Mucosa of stomach (tissue), 1 donor: Measurements from ENCODE around the gene PTX4.

ENCODE experiments used
- H3K27me3 ChIP-seq: one replicate; pipeline ENCODE4 v1.7.0; 2013; ENCODE audit warnings: mild to moderate bottlenecking, low read length; ENCODE audit not compliant: control insufficient read depth, insufficient read depth
- H3K36me3 ChIP-seq: one replicate; pipeline ENCODE4 v1.7.0; 2013; ENCODE audit warnings: low read length; ENCODE audit not compliant: control insufficient read depth, insufficient read depth
- H3K4me1 ChIP-seq: one replicate; pipeline ENCODE4 v1.7.0; 2013; ENCODE audit warnings: mild to moderate bottlenecking, low read length; ENCODE audit not compliant: control insufficient read depth, insufficient read depth
- H3K4me3 ChIP-seq: one replicate; pipeline ENCODE4 v1.7.0; 2013; ENCODE audit warnings: low read length
- H3K9ac ChIP-seq: one replicate; pipeline ENCODE4 v1.7.0; 2013; ENCODE audit warnings: mild to moderate bottlenecking, low read length, moderate library complexity
- H3K9me3 ChIP-seq: one replicate; pipeline ENCODE4 v1.7.0; 2013; ENCODE audit warnings: mild to moderate bottlenecking, low read length, moderate library complexity; ENCODE audit not compliant: control insufficient read depth
- donor health status: Pancreatic carcinoma.

The PTX4 gene

DNA sequence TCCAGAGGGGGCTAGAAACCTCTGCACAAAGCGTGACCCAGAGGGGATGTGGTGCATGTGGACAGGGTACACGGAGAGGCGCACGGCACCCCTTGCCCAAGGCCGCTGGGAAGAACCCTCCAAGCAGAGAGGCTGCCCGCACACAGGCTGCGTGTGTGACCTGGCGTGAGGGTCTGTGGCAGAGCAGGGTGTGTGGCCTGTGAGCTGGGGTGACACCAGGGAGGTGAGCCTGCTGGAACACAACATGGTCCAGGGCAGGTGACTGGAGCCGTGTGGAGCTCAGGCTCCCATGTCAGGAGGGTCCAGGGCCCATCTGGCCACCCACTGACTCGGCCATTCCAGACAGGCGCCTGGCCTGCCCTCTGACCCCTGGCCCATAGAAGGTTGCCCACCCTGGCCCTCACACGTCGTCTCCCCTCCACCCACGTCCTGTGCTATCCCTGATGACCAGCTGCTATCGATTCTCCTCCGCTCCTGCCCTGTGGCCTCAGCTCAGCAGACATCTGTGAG lies 29.9 kb upstream of the PTX4 start:
- Histone ChIP-seq H3K27me3 (no peaks in the 10 kb centered on the region), H3K36me3 (no peaks in the 10 kb centered on the region), H3K4me3 (no peak overlapping the region), H3K9me3 (no peaks in the 10 kb centered on the region), H3K9ac (no peak overlapping the region), H3K4me1 (no peaks in the 10 kb centered on the region)

GRCh38 chr16:1514507-1514906 lies 25.8 kb upstream of the PTX4 start:
- no peak overlapping the region for H3K4me3 ChIP-seq
- no peaks in the 10 kb centered on the region for H3K4me1 ChIP-seq
- H3K36me3 ChIP-seq: no peaks in the 10 kb centered on the region
- H3K9ac ChIP-seq: no peak overlapping the region
- no peaks in the 10 kb centered on the region for H3K9me3 ChIP-seq
- H3K27me3 ChIP-seq: no peaks in the 10 kb centered on the region

DNA sequence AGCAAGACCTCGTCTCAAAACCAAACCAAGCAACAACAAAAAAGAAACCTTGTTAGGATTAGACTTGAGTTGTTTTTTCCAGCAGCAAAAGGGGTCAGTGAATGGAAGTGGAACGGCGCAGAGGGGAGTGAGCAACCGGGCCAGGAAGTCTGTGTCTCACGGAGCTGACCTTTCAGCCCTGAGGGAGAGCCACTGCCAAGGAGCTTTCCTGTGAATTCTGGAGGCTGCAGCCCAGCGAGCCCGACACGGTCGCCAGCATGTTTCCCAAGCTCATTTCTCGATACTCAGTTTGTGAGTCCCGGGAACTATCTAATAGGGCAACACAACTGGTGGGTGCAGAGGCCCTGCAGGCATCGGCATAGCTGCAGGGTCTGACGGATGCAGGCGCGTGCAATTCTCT lies 24.0 kb upstream of the PTX4 start:
- Histone ChIP-seq H3K36me3 (no peaks in the 10 kb centered on the region), H3K9me3 (no peaks in the 10 kb centered on the region), H3K4me3 (no peak overlapping the region), H3K27me3 (no peaks in the 10 kb centered on the region), H3K9ac (no peak overlapping the region), H3K4me1 (no peaks in the 10 kb centered on the region)

DNA sequence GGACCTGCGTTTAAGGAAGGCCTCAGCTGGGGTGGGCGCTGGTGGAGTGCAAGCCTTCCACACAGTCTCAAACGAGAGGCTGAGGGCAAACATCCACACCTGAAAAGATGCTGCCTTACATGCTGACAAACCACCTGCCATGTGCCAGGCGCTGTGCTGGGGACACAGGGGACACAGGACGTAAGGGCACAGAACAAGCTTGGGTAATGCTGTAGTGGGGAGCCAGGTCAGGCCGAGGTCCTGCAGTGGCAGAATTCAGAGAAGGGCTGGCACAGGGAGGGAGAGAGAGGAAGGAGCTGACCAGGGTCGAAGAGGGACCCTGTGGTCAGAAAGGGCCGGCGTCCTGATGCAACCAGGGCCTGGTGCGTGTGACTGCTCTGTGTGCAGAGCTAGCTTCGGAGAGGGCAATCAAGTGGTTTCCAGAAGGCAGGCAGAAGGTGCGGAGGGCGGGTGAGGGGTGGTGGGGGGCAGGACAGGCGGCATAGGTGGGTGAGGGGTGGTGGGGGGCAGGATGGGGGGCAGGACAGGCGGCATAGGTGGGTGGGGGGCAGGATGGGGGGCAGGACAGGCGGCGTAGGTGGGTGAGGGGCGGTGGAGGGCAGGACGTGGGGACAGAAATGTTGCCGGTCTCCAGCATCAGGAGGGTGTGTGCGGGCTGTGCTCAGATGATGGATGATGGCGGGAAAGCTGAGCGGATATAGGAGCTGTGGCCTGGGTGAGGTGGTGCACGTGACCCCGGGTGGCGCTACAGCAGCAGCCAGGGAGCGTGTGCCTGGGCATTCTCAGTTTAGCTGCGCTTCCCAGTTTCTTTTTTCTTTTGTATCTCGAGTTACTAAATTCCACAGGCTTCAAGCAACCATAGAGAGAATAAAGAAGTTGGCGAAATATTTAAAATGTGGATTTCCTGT lies 23.2 kb upstream of the PTX4 start:
- Histone ChIP-seq H3K9me3 (no peaks in the 10 kb centered on the region), H3K4me3 (no peak overlapping the region), H3K27me3 (no peaks in the 10 kb centered on the region), H3K4me1 (no peaks in the 10 kb centered on the region), H3K36me3 (no peaks in the 10 kb centered on the region), H3K9ac (no peak overlapping the region)

- Histone ChIP-seq H3K9me3 (no peaks in the 10 kb centered on the region), H3K4me1 (no peaks in the 10 kb centered on the region), H3K9ac (no peak overlapping the region), H3K27me3 (no peaks in the 10 kb centered on the region), H3K4me3 (no peak overlapping the region), H3K36me3 (no peaks in the 10 kb centered on the region)
Measured at GRCh38 chr16:1510941-1511351, 22.2 kb upstream of the PTX4 start.

DNA sequence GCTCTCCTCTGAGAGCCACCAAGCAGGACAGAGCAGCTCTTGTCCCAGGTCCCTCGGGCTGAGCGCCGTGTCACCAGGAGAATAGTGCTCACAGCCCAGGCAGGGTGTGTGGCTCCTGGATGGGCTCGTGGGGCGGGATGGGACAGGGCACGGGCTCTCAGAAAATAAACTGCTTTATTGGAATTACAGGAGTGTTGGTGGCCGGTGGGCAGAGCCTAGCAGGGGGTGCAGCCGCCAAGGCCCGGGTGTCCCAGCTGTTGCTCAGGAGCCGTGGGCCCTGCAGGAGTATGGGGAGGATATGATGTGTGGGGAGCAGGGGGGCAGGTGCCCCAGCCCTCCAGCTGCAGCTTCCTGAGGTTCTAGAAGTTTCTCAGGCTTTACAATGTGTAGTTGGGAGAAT lies 21.5 kb upstream of the PTX4 start:
- Histone ChIP-seq H3K4me3 (no peak overlapping the region), H3K4me1 (no peaks in the 10 kb centered on the region), H3K9me3 (no peaks in the 10 kb centered on the region), H3K27me3 (no peaks in the 10 kb centered on the region), H3K36me3 (no peaks in the 10 kb centered on the region), H3K9ac (no peak overlapping the region)

GRCh38 chr16:1509307-1510221 lies 20.8 kb upstream of the PTX4 start:
- Histone ChIP-seq H3K9me3 (no peaks in the 10 kb centered on the region), H3K4me3 (no peak overlapping the region), H3K36me3 (no peaks in the 10 kb centered on the region), H3K27me3 (no peaks in the 10 kb centered on the region), H3K4me1 (no peaks in the 10 kb centered on the region), H3K9ac (no peak overlapping the region)

DNA sequence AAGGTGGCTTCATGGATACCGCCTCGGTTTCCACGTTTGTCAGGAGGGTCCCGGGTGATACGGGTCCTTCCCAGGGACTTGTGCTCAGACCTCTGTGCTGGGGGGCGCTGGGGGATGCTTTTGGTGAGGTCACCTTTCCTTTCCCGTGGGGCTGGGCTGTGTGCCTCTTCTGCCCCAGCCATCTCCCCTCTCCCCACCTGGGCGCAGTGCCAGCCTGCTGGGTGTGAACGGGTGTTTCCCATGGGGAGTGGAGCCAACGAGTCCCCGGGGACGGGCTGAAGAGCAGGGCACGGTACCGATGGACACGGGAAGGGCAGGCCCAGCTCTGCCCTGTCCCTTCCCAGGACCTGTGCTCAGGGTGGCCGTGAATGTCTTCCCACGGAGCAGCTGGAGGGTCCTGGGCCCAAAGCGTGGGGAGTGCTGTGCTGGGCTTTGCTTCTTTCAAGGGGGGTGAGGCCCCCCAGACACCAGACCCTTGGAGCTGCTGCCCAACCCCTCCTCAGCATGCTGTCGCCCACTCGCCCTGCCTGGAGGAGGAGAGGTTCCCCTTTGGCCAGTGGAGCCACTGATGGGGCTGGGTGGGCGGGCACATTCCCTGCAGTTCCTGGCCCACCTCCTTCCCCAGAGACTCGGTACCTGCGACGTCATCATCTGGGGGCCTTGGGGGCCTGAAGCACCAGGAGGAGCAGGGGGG lies 19.9 kb upstream of the PTX4 start:
- H3K4me1 ChIP-seq: no peaks in the 10 kb centered on the region
- H3K4me3 ChIP-seq: no peak overlapping the region
- no peaks in the 10 kb centered on the region for H3K9me3 ChIP-seq
- H3K36me3 ChIP-seq: no peaks in the 10 kb centered on the region
- H3K27me3 ChIP-seq: no peaks in the 10 kb centered on the region
- no peak overlapping the region for H3K9ac ChIP-seq

DNA sequence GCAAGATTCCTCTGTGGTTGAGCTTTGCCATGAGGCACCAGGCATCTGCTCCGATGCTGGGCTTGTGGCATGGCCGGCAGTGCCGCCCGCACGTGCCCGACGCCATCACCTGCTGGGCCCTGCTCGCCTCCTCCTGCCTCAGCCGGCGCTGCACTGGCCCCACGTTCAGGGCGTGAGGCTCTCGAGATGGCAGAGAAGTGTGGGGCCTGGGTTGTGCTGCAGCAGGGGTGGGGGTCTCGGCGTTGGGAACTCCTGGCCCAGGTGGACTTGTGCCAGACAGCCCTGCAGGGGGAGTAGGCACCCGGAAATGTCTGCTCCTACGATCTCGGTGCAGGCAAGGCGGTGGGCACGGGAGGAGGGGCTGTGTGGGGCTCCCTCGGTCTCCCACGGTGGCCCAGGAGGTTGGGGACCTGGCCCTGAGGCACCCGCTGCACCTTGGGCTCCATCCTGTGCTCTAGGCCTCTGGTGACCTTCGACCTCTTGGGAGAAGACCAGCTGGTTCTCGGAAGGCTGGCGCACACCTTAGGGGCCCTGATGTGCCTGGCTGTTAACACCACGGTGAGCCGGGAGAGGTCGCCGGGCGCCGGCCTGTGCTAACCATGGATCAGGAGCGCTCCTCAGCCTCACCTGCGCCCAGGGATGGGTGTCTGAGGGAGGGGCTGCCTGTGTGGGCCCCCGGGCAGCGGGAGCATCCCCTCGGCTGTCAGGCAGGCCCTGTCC lies 17.9 kb upstream of the PTX4 start:
- Histone ChIP-seq H3K4me1 (no peaks in the 10 kb centered on the region), H3K36me3 (no peaks in the 10 kb centered on the region), H3K27me3 (no peaks in the 10 kb centered on the region), H3K4me3 (no peak overlapping the region), H3K9ac (no peak overlapping the region), H3K9me3 (no peaks in the 10 kb centered on the region)

GRCh38 chr16:1505912-1506311 lies 17.2 kb upstream of the PTX4 start:
- H3K4me3 ChIP-seq: no peak overlapping the region
- H3K27me3 ChIP-seq: no peaks in the 10 kb centered on the region
- no peaks in the 10 kb centered on the region for H3K36me3 ChIP-seq
- no peaks in the 10 kb centered on the region for H3K9me3 ChIP-seq
- H3K4me1 ChIP-seq: no peaks in the 10 kb centered on the region
- H3K9ac ChIP-seq: no peak overlapping the region

DNA sequence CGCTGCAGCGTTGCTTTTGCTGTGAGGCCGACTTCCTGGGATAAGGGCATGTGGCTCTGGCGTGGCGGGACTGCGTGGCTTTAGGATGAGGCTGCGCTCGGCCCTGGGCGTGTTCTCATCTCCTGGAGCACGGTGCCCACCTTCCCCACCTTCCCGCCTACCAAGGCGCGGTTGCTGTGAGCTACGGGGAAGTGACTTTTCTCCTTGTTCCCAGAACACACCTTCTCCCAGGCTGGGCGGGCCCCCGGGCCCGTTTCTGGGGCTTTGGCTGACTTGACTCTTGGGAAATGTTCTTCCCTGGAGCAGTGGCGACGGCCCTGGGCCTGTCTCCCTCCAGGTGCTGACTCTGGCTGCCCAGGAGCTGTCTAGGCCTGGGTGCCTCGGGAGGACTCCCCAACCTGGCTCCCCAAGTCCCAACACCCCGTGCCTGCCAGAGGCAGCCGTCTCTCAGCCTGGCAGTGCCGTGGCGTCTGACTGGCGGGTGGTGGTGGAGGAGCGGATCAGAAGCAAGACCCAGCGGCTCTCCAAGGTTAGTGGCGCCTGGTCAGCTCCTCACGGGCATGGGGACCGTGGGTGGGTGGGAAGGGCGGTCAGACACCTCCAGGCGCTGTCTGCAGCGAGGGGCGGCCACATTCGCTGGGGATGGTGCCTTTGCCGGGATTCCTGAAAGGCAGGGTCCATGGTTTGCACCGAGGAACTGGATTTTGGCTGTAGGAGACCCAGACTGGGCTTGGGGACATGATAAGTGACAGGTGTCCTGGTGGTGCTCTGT lies 16.5 kb upstream of the PTX4 start:
- Histone ChIP-seq H3K9ac (no peak overlapping the region), H3K36me3 (no peaks in the 10 kb centered on the region), H3K4me3 (no peak overlapping the region), H3K9me3 (no peaks in the 10 kb centered on the region), H3K4me1 (no peaks in the 10 kb centered on the region), H3K27me3 (no peaks in the 10 kb centered on the region)
